Left forelimb (tissue), 1 donor: ENCODE data around the gene PCARE.

Source experiments
- DNase-seq: peaks from one replicate; pipeline ENCODE4 v3.0.0-alpha.2; 2018; ENCODE audit warnings: low spot score

PCARE gene

DNA sequence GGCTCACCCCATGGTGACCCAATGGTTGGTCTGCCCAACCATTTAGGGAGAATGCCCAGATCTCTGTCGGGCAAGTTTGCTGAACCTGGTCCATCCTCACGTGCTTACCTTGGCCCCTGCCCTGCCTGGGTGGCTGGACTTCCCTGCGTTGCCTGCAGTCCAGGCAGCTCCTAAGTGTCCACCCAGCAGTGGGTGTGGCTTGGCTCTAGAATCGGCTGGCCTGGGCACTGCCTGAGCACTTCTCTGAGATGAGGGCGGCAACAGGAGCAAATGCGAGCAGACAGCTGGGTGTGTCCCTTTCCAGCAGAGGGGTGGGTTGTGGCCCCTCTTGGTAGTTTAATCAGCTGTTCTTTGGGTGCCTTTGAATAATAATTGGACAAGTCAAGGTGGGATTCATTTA is 11.3 kb downstream of the PCARE start:
- no peak for DNase-seq

DNA sequence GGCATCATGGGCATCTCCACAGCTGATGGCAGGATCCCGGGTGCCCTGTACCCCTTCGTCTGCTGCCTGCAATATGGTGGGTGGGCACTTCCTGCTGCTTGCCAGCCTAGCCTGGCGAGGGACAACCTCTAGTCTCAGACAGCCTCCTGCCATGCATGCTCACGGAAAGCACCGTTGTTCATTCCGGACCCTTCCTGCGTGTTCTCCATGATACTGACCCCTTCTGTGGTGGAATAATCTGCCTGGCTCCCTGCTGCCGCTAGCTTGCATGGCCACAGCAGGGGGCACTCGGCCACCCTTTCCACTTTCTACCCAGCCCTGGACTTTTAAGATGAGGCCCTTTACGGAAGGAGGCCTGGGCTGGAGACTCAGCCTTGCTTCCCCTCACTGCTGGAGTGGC is 12.0 kb downstream of the PCARE start:
- peak; percentile 38 for DNase-seq

DNA sequence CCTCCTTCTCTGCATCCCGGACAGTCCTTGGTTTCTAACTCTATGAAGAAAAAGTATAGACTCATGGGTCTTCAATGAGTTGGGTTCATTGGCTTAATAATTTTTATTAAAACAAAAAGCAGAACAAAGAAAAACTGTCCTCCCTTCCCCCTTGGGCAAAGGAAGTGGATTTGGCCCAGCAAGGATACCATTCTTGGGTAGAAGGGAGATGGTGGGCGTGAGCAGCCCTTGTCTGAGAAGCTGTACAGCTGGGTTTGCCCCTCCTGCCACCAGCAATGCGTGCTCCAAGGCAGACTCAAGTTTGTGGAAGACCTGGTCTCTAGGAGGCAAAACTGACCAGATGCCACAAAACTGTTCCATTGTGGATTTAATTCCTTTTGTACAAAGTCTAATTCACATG is 12.7 kb downstream of the PCARE start:
- peak; percentile 36 for DNase-seq

DNA sequence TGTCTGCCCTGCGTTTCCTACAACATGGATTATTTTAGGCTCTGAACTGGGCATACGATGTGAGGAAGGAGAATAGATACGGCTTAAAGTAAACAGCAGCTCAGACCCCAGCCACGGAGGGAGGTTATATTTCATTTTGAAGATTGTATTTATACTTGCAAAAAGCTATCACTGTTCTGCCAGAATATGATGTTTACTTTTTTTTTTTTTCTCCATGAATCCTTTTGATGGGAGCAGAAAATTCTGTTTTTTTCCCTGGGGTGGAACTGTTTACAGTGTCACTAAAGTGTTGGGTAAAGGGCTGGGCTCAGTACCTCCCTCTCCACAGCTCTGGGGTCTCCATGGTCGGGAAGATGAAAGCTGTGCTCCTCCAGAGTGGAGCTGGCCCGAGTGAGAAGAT is 13.1 kb downstream of the PCARE start:
- DNase-seq, result peak; percentile 11

DNA sequence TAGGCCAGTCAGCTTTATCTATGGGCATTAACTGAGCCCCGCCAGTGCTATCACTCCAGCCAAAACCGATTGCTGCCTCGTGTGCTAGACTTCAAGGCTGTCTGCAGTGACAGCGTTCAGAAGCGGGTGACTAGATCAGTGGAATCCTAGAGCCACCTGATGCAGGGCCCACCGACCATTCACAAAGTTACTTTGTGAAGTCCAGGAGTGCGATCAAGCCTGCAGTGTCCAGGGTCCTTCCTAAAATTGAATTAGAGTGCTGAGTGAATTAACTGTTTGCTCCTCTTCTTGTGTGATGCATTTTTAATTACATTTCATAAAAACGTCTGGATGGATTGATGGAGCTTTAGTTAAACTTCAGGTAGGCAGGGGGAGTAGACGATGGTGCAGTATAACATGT is 13.9 kb downstream of the PCARE start:
- peak; percentile 38 for DNase-seq

DNA sequence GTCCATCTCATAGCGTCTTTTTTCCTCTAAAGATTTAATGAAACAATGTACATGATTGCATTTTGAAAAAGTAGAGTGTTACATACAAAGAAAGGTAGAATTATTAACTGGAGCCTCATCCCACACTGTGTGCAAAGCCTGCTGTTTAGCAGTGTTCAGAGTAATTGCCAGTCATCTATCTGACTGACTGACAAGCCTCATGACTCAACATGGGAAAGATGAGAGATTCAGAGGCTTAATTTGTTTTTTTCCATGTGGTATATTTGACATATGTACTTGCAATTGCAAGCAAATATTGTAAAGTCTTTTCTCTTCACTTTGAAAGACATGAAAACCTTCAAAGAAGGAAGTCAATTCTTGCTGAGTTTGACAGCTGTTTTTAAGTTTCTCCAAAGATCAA is 14.7 kb downstream of the PCARE start:
- no peak for DNase-seq

DNA sequence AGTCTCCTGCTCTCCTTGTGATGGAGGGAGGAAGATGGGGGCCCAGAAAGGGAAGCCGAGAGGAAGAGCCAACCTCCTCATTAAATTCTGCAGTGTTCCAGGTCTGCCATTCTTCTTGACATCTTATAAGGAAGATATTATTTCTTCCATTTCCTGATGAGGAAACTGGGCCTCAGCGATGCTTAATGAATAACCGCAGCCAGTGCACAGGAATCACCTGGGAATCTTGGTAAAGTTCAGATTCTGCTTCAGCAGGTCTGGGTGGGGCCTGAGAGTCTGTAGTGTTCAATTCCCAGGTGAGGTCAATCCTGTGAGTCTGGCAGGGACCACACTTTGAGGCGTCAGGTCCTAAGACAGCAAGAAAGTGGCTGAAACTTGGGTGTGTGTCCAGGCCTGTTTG is 17.3 kb downstream of the PCARE start:
- no peak for DNase-seq

DNA sequence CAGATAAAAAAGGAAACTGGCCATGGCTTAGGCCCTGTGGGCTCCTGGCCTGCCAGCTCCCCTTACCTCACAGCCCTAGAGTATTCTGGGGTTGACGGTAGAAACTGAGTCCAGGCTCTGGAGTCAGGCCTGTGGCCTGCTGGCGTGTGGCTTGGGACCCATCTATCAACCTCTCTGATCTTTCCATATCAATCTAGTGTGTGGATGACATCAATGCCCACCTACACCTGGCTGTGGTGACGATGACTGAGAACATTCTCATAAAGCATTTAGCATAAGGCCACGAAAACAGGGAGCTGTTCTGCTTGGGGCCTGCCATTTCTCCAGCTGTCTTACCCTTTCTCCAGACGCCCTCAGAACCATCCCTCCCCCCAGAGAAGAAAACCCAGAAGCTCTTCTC is 17.9 kb downstream of the PCARE start:
- no peak for DNase-seq

DNA sequence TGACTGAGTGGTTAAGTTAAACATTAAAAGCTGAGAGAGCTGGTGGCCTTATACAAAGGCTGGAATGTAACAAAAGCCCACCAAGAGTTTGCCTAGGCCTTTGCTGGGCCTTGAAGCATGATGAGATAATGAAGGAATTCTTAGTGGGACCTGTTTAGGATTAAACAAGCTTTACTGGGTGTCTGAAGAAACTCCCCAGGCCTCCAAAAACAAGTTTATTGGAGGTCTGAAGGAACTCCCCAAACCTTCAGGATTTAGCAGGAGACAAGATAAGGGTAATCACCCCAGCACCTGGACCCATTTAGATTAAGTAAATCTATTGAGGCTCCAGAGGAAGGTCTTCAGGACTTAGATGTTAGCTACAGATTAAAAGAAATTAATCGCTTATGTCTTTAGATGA is 18.7 kb downstream of the PCARE start:
- DNase-seq, result no peak

DNA sequence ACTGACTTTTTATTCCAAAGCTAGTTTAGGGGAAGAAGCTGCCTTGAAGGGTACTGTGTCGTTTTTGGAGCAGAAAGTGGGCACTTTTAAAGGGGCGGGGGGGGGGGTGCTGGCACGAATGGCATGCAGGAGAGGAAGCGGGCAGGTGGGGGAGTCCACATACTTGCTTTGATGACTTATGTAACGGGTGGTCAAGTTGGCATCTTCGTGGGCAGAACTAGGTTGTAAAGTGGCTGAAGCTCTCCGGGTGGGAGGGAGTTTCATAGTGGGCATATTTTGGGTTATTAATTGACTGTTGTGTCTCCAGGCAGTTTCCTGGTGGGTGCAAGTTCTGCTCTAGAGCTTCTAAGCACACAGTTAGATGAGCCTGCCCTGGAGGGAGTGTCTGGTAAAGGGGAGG is 19.9 kb downstream of the PCARE start:
- no peak for DNase-seq

DNA sequence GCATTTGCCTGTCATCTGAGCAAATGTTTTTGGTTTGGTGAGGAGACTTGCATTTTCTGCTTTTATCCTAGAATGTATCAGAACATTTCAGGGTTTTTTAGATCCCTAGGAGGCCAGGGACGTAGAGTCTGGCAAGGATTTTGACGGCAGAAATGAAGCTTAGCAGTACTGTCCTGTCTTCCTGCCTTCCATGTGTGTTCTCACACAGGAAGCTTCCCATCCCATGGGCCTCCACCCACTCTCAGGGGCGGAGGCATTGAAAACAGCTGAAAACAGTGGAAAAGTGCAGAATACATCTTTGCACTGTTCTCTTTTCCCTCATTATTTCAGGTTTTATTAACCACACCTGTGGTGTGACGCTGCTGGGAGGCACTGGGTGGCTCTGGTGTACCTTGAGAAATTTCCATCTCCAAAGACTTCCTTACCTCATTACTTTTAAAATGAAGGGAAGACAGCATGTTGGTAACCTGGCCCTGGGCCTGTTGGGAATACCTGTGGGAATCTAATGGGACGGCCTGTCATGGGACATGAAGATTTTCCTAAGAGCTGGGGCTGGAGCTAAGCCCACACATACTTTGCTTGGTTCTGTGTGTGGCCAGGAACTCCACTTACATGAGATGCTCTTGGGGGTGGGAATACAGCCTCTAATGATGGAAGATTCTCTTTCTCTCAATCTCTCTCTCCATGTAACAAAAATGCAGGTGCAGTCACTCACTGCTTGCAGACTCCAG is 20.5 kb downstream of the PCARE start:
- no peak for DNase-seq

DNA sequence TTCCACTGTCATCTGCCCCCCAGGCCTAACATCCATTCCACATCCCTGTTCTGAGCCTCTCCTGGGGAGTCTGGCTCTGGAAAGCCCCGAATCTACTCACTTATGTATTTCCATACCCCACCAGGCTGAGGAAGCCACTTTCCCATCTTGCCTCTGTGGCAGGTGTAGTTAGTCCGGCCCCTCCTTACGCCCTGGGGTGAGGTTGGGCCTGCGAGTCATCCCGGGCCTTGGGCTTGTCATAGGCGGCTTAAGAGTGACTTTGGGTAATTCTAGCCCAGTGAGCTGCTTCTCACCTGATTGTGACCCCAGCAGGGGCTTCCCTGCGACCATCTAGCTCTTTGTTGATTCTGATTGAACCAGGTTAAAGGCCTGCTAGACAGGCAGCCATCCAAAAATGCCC is 21.1 kb downstream of the PCARE start:
- DNase-seq, result no peak

DNA sequence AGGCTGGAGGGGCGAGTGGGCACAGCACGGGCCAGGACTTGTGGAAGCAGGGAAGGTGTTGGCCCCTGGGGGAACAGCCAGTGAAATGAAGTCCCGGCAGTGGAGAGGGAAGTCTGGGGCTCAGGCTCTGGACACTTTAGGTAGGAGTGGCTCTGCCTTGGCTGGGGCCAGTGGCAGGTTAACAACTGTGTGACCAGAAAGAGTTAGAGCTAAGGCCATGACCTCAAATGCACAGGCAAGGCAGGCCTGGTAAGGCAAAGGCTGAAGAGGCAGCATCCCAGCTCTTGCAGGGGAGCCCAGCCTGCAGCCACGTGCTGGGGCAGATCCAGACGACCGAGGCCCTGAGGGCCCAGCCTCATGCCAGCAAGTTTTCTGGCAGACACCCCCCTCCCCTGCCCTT is 21.5 kb downstream of the PCARE start:
- no peak for DNase-seq

DNA sequence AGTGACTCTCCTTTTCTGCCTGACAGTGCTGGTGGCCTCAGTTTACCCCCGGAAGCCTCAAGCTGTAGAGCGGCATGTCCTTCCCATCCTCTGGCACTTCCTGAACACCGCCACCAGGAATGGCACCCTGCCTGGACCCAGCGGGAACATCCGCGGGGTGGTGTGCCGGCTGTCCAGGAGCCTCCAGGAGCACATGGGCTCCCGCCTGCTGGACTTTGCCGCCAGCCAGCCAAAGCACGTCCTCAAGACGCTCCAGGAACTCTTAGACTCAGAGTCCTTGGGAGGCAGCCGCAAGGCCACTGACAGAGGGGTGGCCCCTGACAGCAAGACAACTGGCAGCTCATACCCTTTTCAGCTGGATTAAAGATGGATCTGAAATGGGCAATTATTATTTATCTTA is 22.6 kb downstream of the PCARE start:
- no peak for DNase-seq

DNA sequence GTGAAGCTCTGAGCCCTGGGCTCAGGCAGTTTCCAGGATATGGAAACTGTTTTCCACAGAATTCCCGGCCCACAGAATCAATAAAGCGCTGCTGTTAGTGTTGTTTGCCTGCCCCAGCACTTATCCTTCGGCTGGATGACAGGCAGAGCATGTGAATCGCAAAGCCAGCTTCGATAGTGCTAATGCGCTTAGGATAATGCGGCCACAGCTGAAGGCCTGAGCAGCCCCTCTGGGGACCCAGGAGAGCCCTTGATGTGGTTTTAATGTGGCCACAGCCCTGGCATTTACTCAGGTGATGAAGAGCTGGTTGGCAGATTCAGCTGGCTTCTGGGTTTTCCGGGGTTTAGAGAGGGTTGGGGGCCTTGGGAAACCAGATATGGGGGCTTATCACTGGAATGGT is 23.7 kb downstream of the PCARE start:
- no peak for DNase-seq

DNA sequence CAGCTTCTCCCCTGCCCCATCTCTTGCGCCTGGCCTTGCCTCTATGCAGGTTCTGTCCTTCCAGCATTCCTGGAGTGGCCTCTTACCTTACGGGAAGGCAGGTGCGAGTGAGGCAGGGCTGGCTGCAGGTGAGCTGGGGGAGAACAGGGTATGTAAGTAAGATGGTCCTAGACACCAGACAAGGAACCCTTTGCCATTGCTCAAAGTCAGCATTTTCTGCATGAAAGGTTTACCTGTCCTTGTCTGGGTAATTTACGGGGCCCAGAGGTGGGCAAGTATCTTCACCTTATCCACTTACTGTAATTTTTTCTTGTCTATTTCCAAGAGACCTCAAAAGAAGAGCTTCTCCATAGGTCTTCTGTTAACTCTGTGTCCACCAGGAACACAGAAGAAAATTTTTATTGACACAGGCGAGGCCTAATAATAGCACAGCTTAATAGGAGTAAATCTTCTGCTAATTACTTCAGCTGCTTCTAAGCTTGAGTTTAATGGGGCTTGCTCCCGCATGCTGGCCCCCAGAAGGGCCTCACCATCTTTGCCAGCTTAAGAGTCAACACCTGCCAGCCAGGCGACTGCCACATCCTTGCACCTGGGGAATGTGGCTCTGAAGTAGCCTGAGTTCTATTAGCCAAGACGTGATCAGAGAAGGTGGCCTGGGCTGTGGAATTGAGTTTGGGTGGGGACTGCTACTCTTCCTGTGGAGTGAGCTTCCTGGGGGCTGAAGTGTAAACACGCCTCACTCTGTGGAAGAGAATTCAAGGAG is 27.1 kb downstream of the PCARE start:
- no peak for DNase-seq

DNA sequence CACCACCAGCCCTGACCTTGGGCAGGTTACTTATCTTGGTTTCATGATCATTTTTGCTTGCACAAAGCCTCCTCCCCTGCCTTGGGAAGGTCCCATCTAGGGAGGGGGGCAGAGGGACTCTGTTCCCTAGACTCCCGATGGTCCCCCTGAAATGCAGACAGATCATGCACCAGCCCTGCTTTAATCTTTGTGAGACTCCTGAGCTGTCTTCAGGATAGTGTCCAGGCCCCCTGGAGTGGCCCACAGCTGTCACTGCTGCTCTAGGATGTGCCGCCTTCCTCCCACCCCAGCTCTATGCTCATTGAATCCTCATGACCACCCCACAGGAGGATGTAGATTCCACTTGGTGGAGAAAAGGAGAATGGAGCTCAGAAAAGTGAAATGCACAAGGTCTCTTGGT is 28.0 kb downstream of the PCARE start:
- DNase-seq, result no peak

DNA sequence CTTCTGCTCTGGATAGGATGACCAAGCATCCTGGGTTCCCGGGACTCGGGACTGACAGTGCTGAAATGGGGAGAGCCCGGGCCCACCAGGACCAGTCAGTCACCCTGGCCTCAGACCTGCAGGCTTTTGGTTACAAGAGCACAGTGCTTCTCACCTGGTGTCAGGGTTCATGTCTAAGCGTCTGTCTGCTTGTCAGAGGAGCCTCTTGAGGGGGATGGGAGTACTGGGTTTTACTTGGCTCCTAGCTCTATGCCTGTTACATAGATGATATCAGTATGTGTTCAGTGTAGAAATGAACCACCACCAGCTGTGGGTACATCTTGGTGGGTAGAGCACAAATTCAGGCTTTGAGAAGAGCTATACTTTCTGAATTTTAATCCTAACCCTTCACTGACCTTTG is 29.9 kb downstream of the PCARE start:
- no peak for DNase-seq

DNA sequence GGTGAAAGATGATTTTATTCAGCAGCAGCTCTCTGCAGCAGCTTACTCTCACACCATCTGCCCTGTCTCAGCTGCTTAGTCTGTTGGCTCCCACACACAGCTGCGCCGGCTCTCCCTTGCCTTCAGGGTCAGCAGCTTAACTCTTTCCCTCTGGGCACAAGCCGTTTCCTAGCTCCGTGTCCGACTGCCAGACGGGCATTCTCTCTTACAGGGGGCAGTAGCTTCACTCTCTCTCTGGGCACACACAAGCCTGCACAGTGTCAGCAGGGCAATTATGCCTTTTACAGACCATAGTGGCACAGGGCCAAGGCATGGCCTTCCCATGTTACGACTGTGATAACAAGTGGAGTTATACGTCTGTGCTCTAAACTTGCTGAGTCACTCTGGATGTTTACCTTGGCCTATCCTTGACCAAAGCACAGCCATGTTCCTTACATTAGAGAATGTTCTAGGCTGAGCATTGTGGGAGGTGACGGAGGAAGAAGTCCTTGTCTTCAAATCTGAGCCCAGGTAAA is 31.7 kb downstream of the PCARE start:
- no peak for DNase-seq

DNA sequence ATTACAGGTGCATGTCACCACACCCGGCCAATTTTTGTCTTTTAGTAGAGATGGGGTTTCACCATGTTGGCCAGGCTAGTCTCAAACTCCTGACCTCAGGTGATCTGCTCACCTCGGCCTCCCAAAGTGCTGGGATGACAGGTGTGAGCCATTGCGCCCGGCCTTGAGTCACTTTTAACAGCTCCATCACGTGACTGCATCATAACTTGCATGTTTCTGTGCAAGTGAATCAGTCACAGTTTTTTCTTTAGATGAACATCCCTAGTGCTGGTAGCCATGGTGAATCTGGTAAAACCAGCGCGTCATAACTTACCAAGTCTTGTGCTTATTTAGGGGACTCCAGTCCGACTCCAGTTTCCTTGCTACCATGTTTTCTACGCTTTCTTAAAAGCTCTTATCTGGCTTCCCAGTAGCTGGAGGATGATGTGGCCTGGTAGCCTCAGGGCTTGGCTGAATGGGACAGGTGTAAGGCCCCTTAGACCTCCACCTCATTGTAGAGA is 33.1 kb downstream of the PCARE start:
- no peak for DNase-seq

DNA sequence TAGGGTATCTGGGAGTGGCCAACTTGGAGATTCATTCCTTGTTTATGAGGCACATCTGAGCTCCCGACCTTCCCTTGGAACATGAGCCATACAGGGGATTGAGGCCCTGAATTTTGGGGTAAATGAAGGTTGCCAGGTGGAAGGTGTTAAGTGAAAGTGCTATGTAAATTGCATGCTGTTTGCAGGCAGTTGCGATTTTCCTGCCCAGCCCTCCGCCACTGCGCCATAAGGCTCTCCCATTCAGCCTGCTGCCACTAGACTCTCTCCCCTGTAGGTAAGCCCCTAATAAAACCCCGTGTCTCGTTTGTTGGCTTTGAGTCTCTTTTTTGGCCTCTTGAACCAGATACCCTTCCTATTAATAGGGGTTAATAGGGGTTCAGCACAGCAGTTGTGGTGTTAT is 33.8 kb downstream of the PCARE start:
- DNase-seq, result no peak

DNA sequence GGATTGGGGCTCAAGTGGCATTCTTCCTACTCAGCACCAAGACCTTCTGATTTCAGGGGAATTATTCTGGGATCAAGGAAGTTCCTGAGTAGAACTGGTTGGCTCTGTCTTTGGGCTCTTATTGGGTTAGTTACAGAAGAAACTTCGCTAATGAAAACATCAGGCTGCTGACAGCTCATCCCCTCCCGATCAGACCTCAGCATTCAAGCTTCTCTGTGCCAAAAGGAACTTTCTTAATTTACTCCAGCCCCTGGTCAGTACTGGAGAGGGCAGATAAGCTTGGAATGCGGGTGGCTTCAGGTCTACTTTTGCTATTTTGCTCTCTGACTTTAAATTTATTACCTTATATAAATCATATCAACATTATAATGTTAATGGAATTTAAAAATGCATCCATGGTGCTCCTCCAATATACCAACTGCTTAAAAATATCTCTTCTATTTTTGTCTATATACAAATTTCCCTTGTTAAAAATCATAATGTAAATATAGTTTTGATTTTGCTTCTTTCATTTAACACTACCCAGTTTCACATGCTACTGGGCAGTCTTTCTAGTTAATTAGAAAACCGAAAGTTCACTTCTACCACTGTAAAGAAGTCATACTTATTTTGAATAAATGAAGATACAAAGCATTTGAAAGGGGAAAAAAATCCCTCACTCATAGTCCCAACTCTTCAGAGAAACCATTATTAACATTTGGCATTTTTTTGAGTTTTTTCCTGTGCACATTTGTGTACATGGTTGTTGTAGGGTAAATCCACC is 34.4 kb downstream of the PCARE start:
- no peak for DNase-seq
